HCT116 (cell line): ENCODE measurements around the gene CREB3L1. TPM values are rescaled to one million over a fixed set of nuclear protein-coding genes. Genes with fewer than 3 reads are reported as not detected.

Source experiments
- ATAC-seq: fragments of 200-7000 bp; cut with Tn5 transposase; 2 replicates; pipeline ENCODE4 v1.9.1; 2020; ENCODE audit warnings: mild to moderate bottlenecking, moderate library complexity
- BruUV-seq: library from RNA; stranded (reverse); fragments of 400-500 nt; replicated peaks from 2 replicates; lab custom pipeline; 2021; lab: Mats Ljungman, UMichigan
- CTCF ChIA-PET: fragments of 300-600 bp; sonication (Branson Sonifier 250); formaldehyde crosslinking; loops from one replicate; lab custom pipeline; 2021; ENCODE audit warnings: antibody characterized with exemption; lab: Charles Lee
- POLR2A ChIA-PET: fragments of 300-600, 350-600 bp; sonication (Branson Sonifier 250); formaldehyde crosslinking; loops from one replicate; lab custom pipeline; 2021; ENCODE audit warnings: antibody characterized with exemption; lab: Charles Lee
- RAD21 ChIA-PET, 2 experiments: fragments of 300-600 bp; sonication (Branson Sonifier 250); formaldehyde crosslinking; loops; one replicate each; lab custom pipeline; 2023; ENCODE audit warnings: low total read pairs in 2 of 2; ENCODE audit not compliant: uncharacterized antibody in 2 of 2, unreplicated experiment in 2 of 2, low non-redundant PET in 1 of 2; lab: Charles Lee
- DNase-seq: peaks from one replicate; pipeline ENCODE4 v3.0.0-alpha.2; 2010; ENCODE audit warnings: low read depth, low spot score
- H2AFZ ChIP-seq: fragments of 200-600 bp; shearing (Covaris generic), sonication (generic); 2 replicates; pipeline ENCODE4 v1.6.1; 2017; ENCODE audit warnings: low read depth, mixed run types, mixed read lengths, antibody characterized with exemption, low read length; ENCODE audit not compliant: poor library complexity, severe bottlenecking
- H3K27ac ChIP-seq: 2 replicates; pipeline ENCODE4 v1.5.1; 2012; ENCODE audit warnings: low read depth, low read length
- H3K27me3 ChIP-seq: fragments of 200-600 bp; sonication (generic); 2 replicates; pipeline ENCODE4 v1.6.1; 2016; ENCODE audit warnings: mixed run types, low read length, mixed read lengths; ENCODE audit not compliant: insufficient read depth
- H3K36me3 ChIP-seq, 2 experiments: fragments of 200-500 bp in 1 of 2; fragments of 200-600 bp in 1 of 2; sonication (Bioruptor generic) in 1 of 2; sonication (generic) in 1 of 2; 2 replicates each; pipeline versions ENCODE4 v1.5.1 to v1.6.1; 2014 to 2016; ENCODE audit warnings: low read length in 2 of 2, inconsistent platforms in 1 of 2, mixed read lengths in 1 of 2, mixed run types in 1 of 2; ENCODE audit not compliant: insufficient read depth in 2 of 2, control insufficient read depth in 1 of 2
- H3K4me1 ChIP-seq, 2 experiments: fragments of 200-600 bp in 1 of 2; sonication (generic) in 1 of 2; 2 replicates each; pipeline versions ENCODE4 v1.5.1 to v1.6.1; 2012 to 2017; ENCODE audit warnings: low read length in 2 of 2, inconsistent platforms in 1 of 2, mild to moderate bottlenecking in 1 of 2, mixed read lengths in 1 of 2, mixed run types in 1 of 2, moderate library complexity in 1 of 2; ENCODE audit not compliant: insufficient read depth in 2 of 2, control insufficient read depth in 1 of 2
- H3K4me2 ChIP-seq: fragments of 200-600 bp; sonication (generic); 2 replicates; pipeline ENCODE4 v1.6.1; 2017; ENCODE audit warnings: mixed run types, low read length, mixed read lengths
- H3K4me3 ChIP-seq, 2 experiments: fragments of 200-600 bp in 1 of 2; sonication (generic) in 1 of 2; replicated peaks in 1 of 2; 2 replicates each; pipeline ENCODE4 v1.5.1; 2011 to 2016; ENCODE audit warnings: low read length in 2 of 2, control low read depth in 1 of 2, low read depth in 1 of 2, mild to moderate bottlenecking in 1 of 2, mixed read lengths in 1 of 2, mixed run types in 1 of 2
- H3K79me2 ChIP-seq: fragments of 200-600 bp; sonication (generic); 2 replicates; pipeline ENCODE4 v1.6.1; 2017; ENCODE audit warnings: mild to moderate bottlenecking, mixed run types, low read length, moderate library complexity, mixed read lengths; ENCODE audit not compliant: insufficient read depth
- H3K9ac ChIP-seq: fragments of 200-600 bp; sonication (generic); 2 replicates; pipeline ENCODE4 v1.6.1; 2016; ENCODE audit warnings: low read length, mixed read lengths
- H3K9me2 ChIP-seq: fragments of 200-600 bp; sonication (generic), shearing (Covaris generic); 2 replicates; pipeline ENCODE4 v1.6.1; 2017; ENCODE audit warnings: mixed run types, mild to moderate bottlenecking, moderate library complexity; ENCODE audit not compliant: insufficient read depth
- H3K9me3 ChIP-seq, 2 experiments: fragments of 200-500 bp in 1 of 2; fragments of 200-600 bp in 1 of 2; sonication (Bioruptor generic) in 1 of 2; sonication (generic) in 1 of 2; 2 replicates each; pipeline ENCODE4 v1.6.1; 2014 to 2017; ENCODE audit warnings: low read length in 2 of 2, mixed read lengths in 2 of 2, inconsistent platforms in 1 of 2, low read depth in 1 of 2, mild to moderate bottlenecking in 1 of 2, mixed run types in 1 of 2, moderate library complexity in 1 of 2; ENCODE audit not compliant: control insufficient read depth in 1 of 2, insufficient read depth in 1 of 2
- H4K20me1 ChIP-seq: fragments of 200-600 bp; sonication (generic), shearing (Covaris generic); 2 replicates; pipeline ENCODE4 v1.6.1; 2017; ENCODE audit warnings: mixed run types, mild to moderate bottlenecking, moderate library complexity; ENCODE audit not compliant: insufficient read depth
- ATF3 ChIP-seq: IDR thresholded peaks from 2 replicates; pipeline ENCODE4 v1.6.1; 2012
- CBX3 ChIP-seq: IDR thresholded peaks from 2 replicates; pipeline ENCODE4 v1.6.1; 2012; ENCODE audit warnings: low read depth
- FOSL1 ChIP-seq: IDR thresholded peaks from 2 replicates; pipeline ENCODE4 v1.6.1; 2012; ENCODE audit warnings: low read depth
- MAX ChIP-seq: IDR thresholded peaks from 2 replicates; pipeline ENCODE4 v1.6.1; 2012
- POLR2A ChIP-seq: IDR thresholded peaks from 2 replicates; pipeline ENCODE4 v1.7.0; 2011; ENCODE audit warnings: borderline replicate concordance; ENCODE audit not compliant: insufficient read depth, insufficient read length; ENCODE audit errors: extremely low read depth
- POLR2AphosphoS5 ChIP-seq: IDR thresholded peaks from 2 replicates; pipeline ENCODE4 v1.6.1; 2011; ENCODE audit warnings: mild to moderate bottlenecking, low read depth, low read length, moderate library complexity
- REST ChIP-seq: IDR thresholded peaks from 2 replicates; pipeline ENCODE4 v1.6.1; 2012; ENCODE audit warnings: low read depth
- YY1 ChIP-seq: IDR thresholded peaks from 2 replicates; pipeline ENCODE4 v1.6.1; 2011; ENCODE audit warnings: low read length, low read depth, moderate library complexity, mild to moderate bottlenecking; ENCODE audit not compliant: insufficient replicate concordance; ENCODE audit errors: extremely low read depth
- ZBTB33 ChIP-seq: IDR thresholded peaks from 2 replicates; pipeline ENCODE4 v1.6.1; 2011; ENCODE audit warnings: mild to moderate bottlenecking, low read length, moderate library complexity; ENCODE audit not compliant: insufficient replicate concordance; ENCODE audit errors: extremely low read depth
- ZNF274 ChIP-seq: fragments of 200-500 bp; sonication (Bioruptor generic); IDR thresholded peaks from 2 replicates; pipeline ENCODE4 v1.6.1; 2014; ENCODE audit warnings: mild to moderate bottlenecking, low read depth, low read length, inconsistent platforms
- intact Hi-C: fragments of 100-400 bp; cut with micrococcal nuclease; formaldehyde crosslinking; loops from 2 replicates; pipeline ENCODE4 v1.10.0; 2022
- total RNA-seq: library from RNA; stranded (reverse); gene quantifications from one replicate; pipeline ENCODE4 v1.2.1, GENCODE V29; 2021; ENCODE audit not compliant: unreplicated experiment

The CREB3L1 gene
- total RNA-seq, 1 experiment from 2014 or later, result 0.37 TPM

DNA sequence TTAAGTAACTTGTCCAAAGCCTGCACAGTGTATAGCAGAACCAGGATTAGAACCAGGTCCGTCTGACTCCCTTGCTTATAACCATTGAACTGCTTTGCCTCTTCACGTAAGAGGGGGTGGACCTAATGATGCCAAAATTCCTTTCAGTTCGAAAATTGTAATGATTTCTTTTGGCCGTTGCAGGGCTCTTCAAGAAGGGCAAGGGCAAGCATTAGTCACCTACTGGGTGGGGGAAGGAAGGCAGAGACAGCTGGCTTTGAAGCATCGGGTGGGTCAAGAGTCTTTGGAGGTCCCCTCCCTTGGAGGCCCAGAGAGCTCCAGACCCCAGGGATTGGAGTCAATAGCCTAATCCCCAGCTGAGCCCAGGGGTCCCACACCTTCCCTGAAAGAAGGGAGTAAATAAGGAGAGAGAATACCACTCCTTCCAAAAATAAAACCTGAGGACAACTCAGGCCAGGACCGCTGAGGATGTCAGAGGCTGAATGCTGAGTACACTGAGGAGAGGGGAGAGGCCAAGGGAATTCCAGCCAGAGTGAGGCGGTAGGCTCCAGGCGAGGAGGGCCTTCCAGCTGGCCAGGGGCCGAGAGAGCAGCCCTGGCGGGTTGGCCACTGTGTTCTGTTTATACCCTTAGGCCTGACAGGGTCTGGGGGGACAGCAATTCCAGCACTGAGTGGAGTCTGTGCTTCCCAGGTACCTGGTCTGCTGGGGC, 14.1 kb downstream of the CREB3L1 start (continued):
- no peak for TF ChIP-seq CBX3
- TF ChIP-seq ZNF274, result no peak
- TF ChIP-seq REST, result no peak
- TF ChIP-seq YY1, result no peak
- no peak for TF ChIP-seq MAX
- TF ChIP-seq, all 23 proteins: peak for 0

DNA sequence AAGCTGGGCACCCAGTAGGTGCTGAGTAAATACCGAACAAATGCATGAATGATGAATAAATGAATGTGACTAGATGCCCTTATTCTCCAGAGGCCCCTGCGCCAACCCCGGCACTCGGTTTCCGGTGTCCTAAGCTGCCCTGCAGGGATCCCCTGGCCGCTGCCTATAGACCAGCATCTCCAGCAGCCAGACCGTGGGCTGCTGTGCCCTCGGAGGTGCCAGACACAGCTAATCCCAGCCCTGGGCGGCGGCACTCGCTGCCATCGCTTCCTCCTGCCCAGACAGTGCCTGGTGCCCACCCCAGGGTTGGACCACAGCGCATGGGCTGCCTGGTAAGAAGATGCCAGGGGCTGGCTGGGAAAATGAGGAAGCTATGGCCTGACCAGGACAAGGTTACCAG, 15.6 kb downstream of the CREB3L1 start:
- Histone ChIP-seq H3K9ac (no peak overlapping the region), H3K9me3 (no peaks in the 10 kb centered on the region), H3K4me2 (no peak overlapping the region), H3K4me1 (peaks cover 14 to 38% of the 10 kb centered on the region in 2 experiments), H3K27ac (no peak overlapping the region), H3K9me2 (no peaks in the 10 kb centered on the region), H3K27me3 (no peaks in the 10 kb centered on the region), H2AFZ (no peak overlapping the region), H3K4me3 (no peak overlapping the region), H3K79me2 (no peaks in the 10 kb centered on the region), H4K20me1 (no peaks in the 10 kb centered on the region), H3K36me3 (no peaks in the 10 kb centered on the region)
- no TSS peak for BruUV-seq
- intact Hi-C loops, result no loop called here
- TF ChIP-seq ATF3, result no peak
- TF ChIP-seq POLR2A, result no peak
- no peak for TF ChIP-seq FOSL1
- no peak for TF ChIP-seq POLR2AphosphoS5
- no peak for TF ChIP-seq ZBTB33
- POLR2A ChIA-PET, result no interaction called here
- DNase-seq (no peak), ATAC-seq (no peak)
- RAD21 ChIA-PET, result no interaction called here
- CTCF ChIA-PET, result no interaction called here
